ENCODE data around the gene FN1.
"Not testable (repeated sequence)": the region's sequence is repeated elsewhere in the genome, so short reads cannot be mapped to it uniquely, and the experiment has no call there.

The FN1 gene

DNA sequence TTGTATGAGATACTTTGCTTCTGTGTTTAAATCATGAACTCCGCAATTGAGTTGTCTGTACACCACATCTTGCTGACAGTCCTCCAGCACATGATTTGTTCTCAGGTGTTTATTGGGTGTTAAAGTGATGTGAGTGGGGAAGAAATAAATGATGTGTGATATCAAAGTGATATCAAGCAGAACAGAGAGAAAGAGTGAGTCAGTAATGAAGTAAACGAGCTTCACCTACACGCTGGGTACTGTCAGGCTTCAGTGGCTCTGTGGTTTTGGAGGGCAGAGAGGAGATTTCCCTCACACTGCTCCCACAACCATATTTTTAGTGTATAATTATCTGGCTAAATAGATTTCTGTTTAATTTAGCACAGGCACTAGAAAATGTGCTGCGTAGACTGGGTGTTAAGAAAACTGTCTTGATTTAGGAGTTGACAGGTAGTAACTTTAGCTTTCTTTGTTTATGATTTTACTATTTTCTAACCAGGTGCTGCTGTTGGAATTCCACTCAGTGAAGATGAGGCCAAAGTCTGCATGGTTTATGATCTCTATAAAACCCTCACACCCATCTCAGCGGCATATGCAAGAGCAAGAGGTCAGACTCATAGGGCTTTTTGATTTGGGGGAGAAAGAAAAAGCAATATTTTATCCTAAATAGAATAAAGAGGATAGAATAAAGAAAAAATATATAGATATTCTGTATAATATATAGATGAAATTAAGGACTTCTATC is 102.8 kb downstream of the FN1 start:
- DNase-seq: no peak

DNA sequence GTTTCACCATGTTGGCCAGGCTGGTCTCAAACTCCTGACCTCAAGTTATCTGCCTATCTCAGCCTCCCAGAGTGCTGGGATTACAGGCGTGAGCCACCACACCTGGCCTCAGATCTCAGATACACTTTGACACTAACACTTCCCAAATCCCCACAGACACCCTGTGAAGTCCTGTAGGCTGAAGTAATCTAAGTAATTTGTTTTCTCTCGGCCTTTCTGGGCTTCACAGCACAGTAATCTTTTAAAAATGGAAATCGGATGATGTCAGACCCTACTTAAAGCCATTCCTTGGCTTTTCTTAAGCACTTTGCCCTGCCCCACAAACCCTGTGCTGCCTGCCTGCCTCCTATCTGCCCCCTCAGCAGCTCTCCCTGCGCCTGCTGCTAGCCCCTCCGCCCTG is 107.8 kb downstream of the FN1 start:
- DNase-seq: no peak

DNA sequence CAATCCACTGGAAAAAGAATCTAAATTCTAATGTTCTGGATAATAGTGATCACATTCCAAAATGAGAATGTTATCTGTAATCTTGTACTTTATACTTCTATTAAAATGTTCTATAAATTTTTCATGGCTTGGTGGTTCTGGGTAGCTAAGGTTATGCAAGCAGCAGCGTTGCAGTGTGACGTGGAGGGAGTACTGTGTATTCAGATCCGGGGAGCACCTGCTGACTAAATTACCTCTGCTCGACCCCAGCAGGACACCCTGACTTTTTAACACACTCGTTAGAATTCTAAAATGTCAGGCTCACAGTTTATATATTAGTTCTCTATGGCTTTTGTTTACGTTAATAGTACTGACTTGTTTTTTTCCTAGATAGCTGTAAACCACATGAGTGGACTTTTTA is 111.1 kb downstream of the FN1 start:
- DNase-seq: no peak

DNA sequence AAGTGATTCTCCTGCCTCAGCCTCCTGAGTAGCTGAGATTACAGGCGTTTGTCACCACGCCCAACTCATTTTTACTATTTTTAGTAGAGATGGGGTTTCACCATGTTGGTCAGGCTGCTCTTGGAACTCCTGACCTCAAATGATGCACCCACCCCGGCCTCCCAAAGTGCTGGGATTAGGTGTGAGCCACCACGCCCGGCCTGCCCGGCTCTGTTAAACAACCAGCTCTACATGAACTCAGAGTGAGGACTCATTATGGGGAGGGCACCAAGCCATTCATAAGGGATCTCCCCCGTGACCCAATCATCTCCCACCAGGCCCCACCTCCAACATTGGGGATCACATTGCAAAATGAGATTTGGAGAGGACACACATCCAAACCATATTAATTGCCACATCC is 115.2 kb downstream of the FN1 start:
- no peak for DNase-seq

DNA sequence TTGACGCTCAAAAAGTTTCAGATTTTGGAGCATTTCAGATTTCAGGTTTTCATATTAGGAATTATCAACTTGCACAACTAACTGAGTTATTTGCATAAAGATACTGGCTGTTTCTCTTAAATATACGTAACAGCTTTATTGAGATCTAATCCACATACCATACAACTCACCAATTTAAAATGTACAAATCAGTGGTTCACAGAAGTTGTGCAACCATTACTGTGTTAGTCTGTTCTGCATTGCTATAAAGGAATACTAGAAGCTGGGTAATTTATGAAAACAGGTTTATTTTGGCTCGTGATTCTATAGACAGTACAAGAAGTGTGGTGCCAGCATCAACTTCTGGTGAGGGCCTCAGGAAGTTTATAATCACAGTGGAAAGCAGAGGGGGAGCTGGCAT is 115.8 kb downstream of the FN1 start:
- no peak for DNase-seq

DNA sequence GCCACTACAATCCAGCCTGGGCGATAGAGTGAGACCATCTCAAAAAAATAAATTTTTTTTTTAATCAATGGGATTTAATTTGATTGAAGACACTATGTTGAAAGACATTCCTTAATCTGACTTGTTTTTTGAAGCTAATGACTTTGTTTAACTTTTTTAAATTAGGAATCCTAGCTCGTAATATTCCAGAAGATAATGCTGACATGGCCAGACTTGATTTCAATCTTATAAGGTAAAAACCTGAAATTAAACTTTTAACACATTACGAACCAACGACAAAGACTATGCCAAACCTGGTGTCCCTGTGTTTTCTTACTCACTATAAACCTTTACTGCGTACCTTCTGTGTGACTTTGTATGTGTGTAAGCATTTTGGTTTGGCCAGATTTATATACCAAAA is 116.4 kb downstream of the FN1 start:
- no peak for DNase-seq

DNA sequence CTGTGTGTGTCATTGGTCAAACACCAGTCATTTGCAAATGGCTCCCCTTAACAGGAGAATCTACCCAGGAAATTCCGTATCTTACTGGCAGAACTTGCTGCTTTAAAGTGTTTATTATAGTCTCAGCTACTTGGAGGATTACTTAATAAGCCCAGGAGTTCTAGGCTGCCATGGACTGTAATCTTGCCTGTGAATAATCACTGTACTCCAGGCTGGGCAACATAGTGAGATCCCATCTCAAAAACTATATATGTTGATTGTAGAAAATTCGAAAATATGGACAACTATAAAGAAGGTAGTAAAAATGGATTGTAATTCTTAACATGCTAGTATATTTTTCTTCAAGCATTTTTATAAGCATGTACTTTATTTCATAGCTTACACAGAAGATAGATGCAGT is 119.5 kb downstream of the FN1 start:
- no peak for DNase-seq

DNA sequence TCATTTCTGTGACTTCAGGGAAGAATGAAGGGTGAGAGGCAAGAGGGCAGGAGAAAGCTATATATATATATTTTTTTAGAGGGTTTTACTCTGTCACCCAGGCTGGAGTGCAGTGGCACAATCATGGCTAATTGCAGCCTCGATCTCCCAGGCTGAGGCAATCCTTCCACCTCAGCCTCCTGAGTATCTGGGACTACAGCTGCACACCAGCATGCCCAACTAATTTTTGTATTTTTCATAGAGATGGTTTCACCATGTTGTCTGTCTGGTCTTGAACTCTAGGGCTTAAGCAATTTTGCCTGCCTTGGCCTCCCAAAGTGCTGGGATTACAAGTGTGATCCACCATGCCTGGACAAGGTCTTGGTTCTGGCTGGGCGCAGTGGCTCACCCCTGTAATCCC is 120.6 kb downstream of the FN1 start:
- DNase-seq: no peak

DNA sequence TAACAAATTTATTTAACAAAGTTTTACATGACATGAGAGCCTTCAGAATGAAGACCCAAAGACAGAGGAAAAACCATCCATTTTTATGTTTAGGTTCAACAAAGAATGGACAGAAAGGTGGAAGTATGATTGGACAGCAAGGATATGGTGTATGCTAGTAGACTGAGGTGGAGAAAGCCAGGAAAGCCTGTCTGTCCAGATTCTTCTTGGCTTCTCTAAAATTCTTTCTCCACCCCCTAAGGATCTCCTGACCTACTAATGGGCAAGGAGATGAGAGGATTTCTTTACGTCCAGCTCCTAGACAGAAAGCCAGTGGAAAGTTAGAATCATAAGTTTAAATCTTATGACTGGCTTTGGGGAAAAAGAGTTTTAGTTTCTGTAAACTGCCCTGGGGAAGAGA is 121.0 kb downstream of the FN1 start:
- no peak for DNase-seq

DNA sequence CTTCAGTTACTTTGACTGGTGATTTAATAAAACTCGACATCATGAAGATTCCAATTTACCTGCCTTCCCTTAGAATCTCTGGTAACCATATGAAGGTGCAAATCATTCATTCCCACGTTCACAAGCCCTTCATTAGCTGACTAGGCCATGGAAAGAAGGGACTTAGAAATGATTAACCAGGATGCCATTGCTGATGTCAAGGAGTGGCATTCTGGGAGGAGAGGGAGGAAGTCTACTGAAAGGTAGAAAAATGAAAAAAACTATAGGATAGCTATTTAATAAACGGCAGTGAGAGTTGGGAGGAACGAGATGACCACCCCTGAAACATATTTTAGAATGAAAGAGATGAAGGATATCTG is 122.6 kb downstream of the FN1 start:
- DNase-seq: no peak

DNA sequence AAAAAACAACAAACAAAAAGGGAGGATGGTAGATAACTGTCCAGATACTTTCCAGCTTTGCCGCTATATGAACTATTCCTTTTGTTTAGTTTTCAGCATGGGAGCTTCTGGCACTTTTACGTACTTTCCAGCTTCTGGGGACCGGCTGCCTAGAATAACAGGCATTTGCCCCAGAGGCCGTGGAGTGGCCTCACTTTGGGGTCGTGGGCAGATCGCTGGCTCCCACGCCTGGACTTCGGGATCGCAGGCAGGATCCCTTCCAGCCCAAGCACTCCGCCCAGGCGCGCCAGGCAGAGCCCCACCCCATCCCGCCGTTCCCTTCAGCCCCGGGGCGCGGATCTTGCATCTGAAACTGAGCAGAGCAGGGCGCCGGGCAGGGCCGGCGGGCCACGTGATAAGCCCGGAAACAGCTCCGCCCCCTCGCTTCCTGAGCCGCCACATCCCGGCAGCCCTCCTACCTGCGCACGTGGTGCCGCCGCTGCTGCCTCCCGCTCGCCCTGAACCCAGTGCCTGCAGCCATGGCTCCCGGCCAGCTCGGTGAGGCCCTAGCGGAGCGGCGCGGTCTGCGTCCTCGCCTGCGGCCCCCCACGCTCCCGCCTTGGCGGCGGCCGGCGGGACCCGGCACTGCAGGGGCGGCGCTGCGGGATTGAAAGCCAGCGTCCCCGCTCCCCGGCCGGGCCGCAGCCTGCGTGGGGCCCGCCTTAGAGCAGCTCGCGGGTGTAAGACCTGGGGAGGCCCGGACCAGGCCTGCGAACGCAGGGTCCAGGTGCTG is 124.1 kb downstream of the FN1 start, which contains the start of gene ATIC:
ATIC (plus strand) TSS at position 435 of the 772 bp plus-strand sequence; CDS start at position 519, 84 bp downstream.
- peak; percentile 93 for DNase-seq

DNA sequence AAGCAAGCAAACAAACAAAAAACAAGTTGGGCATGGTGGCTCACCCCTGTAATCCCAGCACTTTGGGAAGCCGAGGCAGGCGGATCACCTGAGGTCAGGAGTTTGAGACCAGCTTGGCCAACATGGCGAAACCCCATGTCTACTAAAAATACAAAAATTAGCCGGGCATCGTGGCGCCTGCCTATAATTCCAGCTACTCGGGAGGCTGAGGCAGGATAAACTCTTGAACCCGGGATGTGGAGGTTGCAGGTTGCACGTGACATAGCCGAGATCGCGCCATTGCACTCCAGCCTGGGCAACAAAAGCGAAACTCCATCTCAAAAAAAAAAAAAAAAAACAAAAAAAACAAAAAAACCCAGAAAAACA is 124.6 kb downstream of the FN1 start:
- not testable (repeated sequence) for DNase-seq

All from femur (tissue), 1 donor.